HTR-8/SVneo (cell line): ENCODE data around the gene JAZF1.
A peak's percentile ranks its signal among the peaks of the same experiment; 100 is the strongest.
"Not testable (repeated sequence)": the region's sequence is repeated elsewhere in the genome, so short reads cannot be mapped to it uniquely, and the experiment has no call there.

Experiments used
- DNase-seq: peaks from one replicate; pipeline ENCODE4 v3.0.0; 2011; ENCODE audit warnings: low spot score, mixed read lengths; ENCODE audit not compliant: insufficient read length
- FAIRE-seq: peaks from 2 replicates; lab custom pipeline; 2011; peaks lifted over from hg19 to GRCh38; lab: Jason Lieb, UNC

JAZF1 gene

GRCh38 chr7:27906385-27907091 is 274.1 kb downstream of the JAZF1 start:
- no peak for DNase-seq
- FAIRE-seq = no peak

DNA sequence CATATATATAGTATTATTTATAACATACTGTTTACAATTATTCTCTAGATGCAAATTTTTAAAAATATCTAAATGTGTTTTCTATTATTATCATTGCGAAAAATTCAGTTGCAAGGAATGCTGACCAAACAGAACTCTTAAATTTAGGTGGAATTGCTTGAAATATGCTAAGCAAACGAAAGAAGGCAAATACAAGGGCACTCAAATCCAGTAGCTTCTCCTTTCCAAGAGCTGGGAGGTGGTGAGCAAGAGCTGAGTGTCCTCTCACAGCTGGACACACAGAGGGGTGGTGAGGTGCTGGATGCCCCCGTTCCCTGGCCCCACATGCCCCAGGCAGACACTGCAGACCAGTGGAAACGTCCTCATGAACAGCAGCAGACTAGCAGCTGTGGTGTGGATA is 274.6 kb downstream of the JAZF1 start:
- DNase-seq = no peak
- FAIRE-seq = no peak

- FAIRE-seq (no peak), DNase-seq (no peak)
Measured at GRCh38 chr7:27901028-27901760, 279.4 kb downstream of the JAZF1 start.

DNA sequence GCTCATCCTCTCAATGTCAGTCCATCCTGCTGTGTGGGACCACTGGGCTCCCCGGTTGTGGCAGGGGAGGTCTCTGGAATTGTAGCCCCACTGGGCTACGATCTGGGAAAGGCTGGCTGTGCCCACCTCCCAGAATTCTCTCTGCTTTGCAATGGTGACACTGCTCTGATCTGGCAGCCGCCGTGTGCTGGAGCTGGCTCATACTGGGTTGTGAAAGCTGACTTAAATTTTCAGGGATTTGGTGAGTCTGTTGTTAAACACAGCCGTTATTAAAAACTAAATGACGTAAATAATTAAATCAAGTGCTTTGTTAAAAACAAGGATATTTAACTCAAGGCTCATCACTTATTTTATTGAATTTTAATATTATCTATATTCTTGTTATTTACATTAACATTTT is 280.6 kb downstream of the JAZF1 start:
- no peak for DNase-seq
- FAIRE-seq = no peak

DNA sequence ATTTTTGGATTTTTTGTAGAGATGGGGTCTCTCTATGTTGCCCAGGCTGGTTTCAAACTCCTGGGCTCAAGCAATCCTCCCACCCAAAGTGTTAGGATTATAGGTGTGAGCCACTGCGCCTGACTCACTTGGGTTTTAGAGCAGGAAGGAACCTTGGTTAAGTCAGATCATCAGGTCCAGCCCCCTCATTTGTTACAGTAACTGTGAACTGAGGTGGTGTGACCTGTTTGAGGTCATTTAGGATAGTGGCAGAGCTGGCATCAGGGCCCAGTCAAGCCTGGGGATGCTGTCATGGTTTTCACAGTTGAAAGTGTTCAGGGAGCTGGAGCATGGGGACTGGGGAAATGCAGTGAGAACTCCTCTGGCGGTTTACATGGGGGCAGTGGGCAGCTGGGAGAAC is 281.0 kb downstream of the JAZF1 start:
- DNase-seq (no peak), FAIRE-seq (no peak)

- FAIRE-seq = peak; percentile 26
- DNase-seq = no peak
Measured at GRCh38 chr7:27897441-27897847, 283.2 kb downstream of the JAZF1 start.

DNA sequence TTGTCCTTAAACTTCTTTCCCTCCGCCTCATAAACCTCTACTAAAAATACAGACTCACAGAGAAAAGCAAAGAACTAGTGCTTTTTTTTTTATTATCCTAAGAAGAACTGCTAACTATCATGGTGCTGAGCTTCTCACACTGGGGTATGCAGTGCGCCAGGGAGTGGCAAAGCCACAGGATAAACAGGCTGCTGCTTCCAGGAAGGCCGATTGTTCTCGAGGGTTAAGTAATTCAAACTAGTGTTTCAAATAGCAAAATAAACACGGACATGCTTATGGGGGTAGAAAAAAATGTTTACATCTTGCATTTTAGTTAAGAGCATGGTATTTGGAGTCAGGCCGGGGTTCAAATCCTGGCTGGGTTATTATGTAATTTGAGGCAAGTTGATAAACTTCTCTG is 283.6 kb downstream of the JAZF1 start:
- FAIRE-seq = no peak
- no peak for DNase-seq

DNA sequence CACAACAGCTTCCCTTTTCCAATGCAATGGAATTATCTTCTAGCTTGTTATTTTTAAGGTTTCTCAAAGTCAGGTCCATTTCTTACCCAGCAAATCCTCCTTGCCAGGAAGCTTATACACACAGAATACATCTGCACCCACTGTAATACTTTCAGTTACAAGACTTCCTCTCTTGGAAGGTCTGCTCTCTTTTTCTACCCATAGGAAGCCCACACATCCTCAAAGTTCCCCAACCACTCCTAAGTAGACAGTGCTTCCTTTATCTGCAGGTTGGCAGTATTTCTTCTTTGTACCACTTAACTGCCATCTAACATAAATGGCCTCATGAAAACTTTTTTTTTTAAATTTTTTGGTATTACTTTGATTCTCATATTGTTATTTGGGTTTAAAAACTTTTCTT is 285.0 kb downstream of the JAZF1 start:
- FAIRE-seq (no peak), DNase-seq (no peak)

- FAIRE-seq (no peak), DNase-seq (no peak)
Measured at GRCh38 chr7:27890205-27890849, 290.3 kb downstream of the JAZF1 start.

DNA sequence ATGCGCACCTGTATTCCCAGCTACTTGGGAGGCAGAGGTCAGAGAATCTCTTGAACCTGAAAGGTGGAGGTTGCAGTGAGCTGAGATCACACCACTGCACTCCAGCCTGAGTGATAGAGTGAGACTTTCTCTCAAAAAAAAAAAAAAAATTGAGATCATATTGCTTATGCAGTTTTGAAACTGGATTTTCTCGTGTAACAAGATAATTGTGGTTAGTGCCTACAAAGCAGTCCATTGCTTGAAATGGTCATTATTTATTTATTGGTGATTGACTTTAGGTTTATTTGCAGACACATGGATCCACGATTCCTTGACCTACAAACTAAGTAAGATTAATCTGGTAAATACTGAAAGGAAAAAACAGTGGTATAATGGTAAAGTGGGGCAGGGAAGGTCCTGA is 290.8 kb downstream of the JAZF1 start:
- no peak for FAIRE-seq

DNA sequence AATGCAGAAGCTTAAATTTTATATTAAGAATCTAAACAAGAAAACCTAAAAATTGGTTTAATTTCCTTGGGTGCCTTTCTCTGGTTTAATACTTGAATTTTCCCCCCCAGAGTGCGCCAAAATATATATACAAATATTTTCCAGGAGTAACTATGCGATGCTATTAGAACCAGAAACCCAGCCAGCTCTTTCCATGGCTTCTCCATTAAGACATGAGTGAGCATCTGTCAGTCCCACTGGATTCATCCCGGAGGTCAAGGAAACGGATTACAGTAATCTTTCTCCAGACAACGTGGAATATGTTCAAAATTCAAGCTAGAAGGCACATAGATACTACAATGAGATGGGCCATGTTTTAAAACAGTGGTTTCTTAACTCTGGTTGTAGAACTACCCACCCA is 291.9 kb downstream of the JAZF1 start:
- FAIRE-seq = no peak
- no peak for DNase-seq

More for the DNA sequence above, 290.8 kb downstream of the JAZF1 start:
- no peak for DNase-seq

GRCh38 chr7:27886710-27887109 is 293.9 kb downstream of the JAZF1 start:
- not testable (repeated sequence) for FAIRE-seq, DNase-seq

GRCh38 chr7:27885652-27886051 is 294.9 kb downstream of the JAZF1 start:
- DNase-seq = no peak
- no peak for FAIRE-seq

- FAIRE-seq (no peak), DNase-seq (no peak)
Measured at GRCh38 chr7:27883696-27884095, 296.9 kb downstream of the JAZF1 start.

DNA sequence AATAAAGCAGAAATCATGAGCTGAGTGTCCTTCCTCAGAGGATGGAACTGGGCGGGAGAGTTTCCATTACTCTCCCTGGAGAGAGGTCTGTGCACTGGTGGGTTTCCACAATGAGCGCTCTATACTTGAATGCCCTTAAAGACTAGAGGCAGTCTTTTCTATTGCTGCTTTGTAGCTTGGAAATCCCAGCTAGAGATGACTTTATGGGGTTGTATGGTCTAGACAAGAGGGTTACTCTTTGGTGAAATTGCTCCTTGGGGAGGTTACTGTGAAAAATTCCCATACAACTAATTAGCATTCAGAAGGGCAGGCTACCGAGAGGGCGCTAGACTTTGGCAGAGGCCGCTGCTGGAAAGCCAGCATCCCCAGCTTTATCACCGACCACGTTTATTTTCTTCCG is 303.8 kb downstream of the JAZF1 start:
- DNase-seq (no peak), FAIRE-seq (no peak)

GRCh38 chr7:27875832-27876231 is 304.8 kb downstream of the JAZF1 start:
- DNase-seq (no peak), FAIRE-seq (no peak)

DNA sequence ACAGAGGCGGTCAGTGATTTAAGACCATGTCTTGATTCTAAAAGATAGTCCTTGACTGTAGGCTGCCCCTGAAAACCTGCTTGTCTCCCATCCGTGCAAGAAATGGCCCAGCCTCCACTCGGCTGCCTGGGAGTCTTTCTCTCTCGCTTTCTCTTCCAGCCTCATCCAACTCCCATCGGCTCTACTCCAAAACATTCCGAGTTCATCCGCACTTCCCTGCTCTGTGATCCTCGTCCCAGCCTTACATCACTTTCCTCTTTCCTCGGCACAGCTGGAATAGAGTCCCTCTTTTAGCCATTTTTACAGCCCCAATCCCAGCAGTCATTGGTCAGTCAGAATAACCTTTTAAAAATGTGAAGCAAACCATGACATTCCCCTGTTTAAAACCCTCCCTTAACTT is 305.5 kb downstream of the JAZF1 start:
- DNase-seq = no peak
- FAIRE-seq = no peak

DNA sequence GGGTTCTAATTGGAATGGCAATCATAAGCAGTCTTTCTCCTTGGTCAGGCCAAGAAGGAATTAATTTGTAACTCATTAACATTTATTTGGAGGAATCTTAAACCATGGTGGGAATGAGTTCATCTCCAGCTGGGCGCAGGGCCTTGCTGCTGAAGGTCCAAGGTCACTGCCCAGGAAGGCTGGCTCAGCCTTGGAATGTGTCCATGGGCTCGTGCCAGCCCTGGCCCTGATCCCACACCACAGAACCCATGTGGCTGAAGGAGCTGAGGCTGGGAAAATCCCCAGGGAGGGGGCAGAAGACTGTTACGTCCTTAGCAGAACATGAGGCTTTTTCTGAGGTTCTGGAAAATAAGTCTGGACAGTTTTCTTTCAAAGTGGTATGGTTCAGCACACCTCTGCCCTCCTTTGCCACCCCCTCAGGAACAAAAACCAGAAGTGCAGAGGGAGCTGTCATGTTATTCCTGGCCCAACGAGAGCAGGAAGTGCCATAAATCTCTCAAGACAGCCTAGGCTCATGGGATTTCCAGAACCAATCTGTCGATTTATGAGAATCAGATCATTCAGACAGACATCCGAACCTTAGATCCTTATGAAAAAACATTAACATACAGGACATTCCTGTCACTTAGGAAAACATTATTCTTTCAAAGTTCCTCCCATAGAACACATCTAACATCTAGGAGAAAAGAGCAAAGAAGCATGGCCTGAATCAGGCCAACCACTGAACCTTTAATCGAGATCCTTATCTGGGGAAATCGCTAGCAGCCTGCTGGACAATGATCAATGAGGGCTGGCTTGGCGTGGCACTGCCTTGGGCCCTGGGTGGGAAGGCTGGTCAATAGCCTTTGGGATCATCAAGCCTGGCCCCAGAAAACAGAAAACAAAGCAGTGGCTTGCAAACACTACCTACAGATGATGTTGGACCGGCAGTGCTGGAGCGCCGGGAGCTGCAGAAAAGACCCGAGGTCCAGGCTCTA is 306.3 kb downstream of the JAZF1 start:
- peak; percentile 65 for DNase-seq
- no peak for FAIRE-seq

GRCh38 chr7:27872356-27873275 is 308.0 kb downstream of the JAZF1 start:
- no peak for FAIRE-seq
- DNase-seq = no peak
